ENCODE data around the gene IL11RA.

DNA sequence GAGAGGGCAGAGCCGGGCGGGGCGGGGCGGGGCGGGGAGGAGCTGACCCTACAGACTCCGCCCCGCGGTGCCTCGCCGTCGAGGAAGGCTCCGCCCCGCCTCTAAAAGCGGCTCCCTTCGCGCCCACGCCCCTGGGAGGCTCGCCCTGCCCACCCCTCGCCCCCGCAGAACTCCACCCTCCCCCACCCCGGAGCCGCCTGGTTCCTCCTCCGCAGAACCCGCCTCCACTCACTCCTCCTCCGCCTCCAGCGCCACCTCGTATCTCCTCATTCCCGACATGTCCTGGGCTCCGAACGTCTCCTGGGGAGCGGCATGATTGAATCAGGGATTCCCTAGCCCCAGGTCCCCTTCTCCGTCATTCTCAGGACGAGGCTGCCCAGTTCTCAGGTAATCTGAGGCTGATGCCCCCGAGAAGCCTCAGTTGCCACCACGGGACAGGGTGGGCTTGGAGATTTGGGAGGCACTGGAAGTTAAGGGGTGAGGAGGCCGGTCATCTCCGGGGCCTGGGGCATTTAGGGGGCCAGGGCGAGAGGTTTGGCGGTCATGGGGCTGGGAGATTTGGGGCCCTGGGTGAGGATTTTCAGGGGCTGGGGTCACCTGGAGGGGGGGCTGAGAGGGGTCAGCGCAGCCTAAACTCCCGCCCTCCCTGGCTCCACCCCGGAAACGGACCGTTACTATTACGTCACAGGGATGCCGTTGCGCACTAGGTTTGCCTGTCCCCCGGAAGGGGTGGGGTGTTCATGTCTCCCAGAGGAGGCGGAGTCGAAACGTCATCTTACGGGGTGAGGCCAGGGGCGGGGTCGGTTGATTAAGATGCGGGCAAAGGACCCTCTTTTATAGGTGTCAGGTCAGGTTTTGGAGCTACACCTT is 13.6 kb downstream of the IL11RA start:
- TF ChIP-seq YY1 (IDR thresholded peaks at IDR 0.05; ENCODE audit: insufficient read depth, insufficient read length) (no peak), ZNF274 (IDR thresholded peaks at IDR 0.05; ENCODE audit: low read depth, low read length) (no peak)
